OCI-LY7 (cell line): ENCODE data around the gene PYHIN1.

Source experiments
- EZH2phosphoT487 ChIP-seq: fragments of 200-600 bp; sonication (generic); IDR thresholded peaks from 2 replicates; pipeline ENCODE4 v1.6.1; 2018; ENCODE audit warnings: low read depth, borderline replicate concordance, mild to moderate bottlenecking, mixed run types, antibody characterized with exemption, low read length, moderate library complexity, mixed read lengths
- TF ChIP-seq, protein P1 (sequence below): fragments of 200-600 bp; sonication (generic); conservative IDR thresholded peaks from 2 replicates; pipeline ENCODE4 v1.5.1; 2014; ENCODE audit warnings: mild to moderate bottlenecking, antibody characterized with exemption, low read length, moderate library complexity, mixed read lengths

- TF ChIP-seq, protein P1, sequence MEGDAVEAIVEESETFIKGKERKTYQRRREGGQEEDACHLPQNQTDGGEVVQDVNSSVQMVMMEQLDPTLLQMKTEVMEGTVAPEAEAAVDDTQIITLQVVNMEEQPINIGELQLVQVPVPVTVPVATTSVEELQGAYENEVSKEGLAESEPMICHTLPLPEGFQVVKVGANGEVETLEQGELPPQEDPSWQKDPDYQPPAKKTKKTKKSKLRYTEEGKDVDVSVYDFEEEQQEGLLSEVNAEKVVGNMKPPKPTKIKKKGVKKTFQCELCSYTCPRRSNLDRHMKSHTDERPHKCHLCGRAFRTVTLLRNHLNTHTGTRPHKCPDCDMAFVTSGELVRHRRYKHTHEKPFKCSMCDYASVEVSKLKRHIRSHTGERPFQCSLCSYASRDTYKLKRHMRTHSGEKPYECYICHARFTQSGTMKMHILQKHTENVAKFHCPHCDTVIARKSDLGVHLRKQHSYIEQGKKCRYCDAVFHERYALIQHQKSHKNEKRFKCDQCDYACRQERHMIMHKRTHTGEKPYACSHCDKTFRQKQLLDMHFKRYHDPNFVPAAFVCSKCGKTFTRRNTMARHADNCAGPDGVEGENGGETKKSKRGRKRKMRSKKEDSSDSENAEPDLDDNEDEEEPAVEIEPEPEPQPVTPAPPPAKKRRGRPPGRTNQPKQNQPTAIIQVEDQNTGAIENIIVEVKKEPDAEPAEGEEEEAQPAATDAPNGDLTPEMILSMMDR = no peak
- no peak for TF ChIP-seq EZH2phosphoT487
These were observed 68.1 kb downstream of the PYHIN1 start for GRCh38 chr1:158999316-159000069.
